NCI-H345 treated with DMSO at 0.1 percent for 48 hours (cell line): Measurements from ENCODE around the gene GRM3.

Experiments
- DNase-seq: peaks from one replicate; lab custom pipeline; 2025; ENCODE audit not compliant: unreplicated experiment; lab: John Stamatoyannopoulos, UW

The GRM3 gene

DNA sequence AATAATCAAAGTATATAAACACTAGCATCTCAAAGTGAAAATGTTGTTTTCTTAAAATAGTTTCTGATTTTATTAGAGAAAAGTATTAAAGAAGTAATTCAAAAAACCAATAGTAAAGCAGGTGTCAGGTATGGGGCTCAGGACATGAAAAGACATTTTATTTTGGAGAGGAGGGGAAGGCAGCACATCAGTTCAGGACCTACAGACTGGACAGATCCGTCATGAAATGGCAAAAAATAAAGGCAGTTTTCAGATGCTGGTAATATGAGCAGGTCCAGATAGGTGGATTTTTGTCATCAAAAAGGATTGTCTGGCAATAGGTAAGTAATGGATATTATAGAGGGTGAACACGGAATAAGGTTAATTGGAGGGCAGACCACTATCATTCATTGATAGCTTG is 49.0 kb downstream of the GRM3 start:
- DNase-seq = no peak

DNA sequence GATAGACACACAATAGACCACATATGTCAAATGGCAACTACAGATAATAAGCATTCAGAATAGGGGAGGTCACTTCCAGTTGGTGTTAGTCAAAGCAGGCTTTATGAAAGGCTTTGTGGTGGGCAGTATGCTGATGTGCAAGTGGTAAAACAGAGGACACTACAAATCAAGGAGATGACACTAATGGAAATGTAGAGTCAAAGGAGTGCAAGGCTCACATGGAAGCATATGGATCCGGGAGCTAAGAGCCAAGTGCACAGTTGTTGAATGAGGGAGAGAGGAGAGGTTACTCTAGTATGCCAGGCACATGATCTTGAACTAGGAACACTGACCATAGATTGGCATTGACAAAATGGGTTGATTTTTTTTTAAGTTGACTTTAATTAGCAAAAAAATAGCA is 62.7 kb downstream of the GRM3 start:
- DNase-seq = no peak

- no peak for DNase-seq
Measured at GRCh38 chr7:86708031-86708680, 64.4 kb downstream of the GRM3 start.

- no peak for DNase-seq
Measured at GRCh38 chr7:86720306-86720705, 76.6 kb downstream of the GRM3 start.

- no peak for DNase-seq
Measured at GRCh38 chr7:86733783-86734182, 90.1 kb downstream of the GRM3 start.

DNA sequence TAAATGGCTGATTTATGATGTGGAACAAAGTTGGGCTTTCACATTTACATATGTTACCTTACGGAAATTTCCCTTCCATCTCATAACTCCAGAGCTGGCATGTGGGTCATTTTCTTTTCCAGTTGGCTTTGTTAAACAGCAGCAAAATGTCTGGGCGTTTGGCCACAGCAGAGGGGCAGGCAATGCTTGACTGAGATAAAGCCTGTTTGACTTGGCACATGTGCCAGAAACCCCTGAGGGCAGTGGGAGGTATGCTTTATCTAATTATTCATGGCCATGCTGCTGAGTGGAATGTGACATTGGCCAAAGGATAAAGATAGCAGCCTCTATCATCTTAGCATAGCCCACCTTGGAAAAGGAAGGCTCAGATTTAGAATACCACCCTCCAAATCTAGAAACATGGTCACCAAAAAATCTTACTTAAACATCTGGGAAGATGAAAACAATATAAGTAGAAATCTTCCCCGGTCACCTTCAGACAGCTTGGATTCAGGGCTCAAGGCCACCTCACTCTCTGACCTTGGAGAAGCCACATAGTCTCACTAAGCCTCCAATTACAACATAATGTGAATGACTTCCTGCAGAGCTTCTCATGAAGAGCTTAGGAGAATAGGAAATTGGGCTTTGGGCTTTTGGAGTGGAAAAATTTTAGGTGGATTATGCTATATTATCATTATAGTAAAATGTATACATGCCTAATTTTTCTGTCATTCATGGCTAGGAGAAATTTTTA is 101.5 kb downstream of the GRM3 start:
- DNase-seq = no peak

GRCh38 chr7:86747698-86748097 is 104.0 kb downstream of the GRM3 start:
- no peak for DNase-seq

- no peak for DNase-seq
Measured at GRCh38 chr7:86748201-86748600, 104.5 kb downstream of the GRM3 start.

DNA sequence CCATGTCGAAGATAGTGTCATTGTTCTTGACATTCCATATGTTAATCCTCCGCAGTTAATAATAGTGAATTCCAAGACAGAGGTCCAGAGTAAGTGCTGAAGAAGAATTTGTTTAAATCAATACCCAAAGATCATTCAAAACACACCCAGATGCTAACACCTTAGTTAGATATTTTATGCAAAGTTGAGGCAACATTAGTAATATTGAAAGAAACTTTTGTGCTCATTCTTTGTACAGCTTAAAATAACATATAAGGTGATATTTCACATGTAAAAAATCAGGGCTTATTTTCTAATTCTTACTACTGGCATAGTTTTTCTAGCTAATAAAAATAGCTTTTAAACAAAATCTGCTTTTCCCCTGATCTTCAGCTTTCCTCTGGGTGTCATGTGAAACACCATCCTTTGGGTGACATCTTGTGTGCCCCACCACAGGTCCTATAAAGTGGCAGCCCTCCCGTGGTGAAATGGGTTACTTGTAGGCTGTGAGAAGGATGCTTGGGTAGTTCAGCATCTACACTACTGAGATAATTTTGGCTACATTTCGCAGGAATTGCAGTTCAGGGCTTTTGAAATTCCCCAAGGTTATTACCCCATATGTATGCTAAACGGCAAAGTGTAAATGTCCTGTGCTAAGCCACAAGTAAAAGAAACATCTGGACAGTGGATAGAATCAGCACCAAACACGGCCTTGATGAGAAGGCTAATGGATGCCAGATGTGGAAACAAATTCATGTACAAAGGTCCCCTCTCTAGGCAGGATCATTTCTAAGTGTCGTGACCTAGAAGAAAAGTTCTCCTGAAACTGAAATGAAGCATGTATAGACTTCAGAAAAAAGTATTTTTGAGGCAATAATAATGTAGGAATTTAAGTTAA is 105.4 kb downstream of the GRM3 start:
- no peak for DNase-seq

GRCh38 chr7:86749741-86750665 is 106.3 kb downstream of the GRM3 start:
- DNase-seq = no peak

GRCh38 chr7:86760236-86760635 is 116.5 kb downstream of the GRM3 start:
- no peak for DNase-seq

DNA sequence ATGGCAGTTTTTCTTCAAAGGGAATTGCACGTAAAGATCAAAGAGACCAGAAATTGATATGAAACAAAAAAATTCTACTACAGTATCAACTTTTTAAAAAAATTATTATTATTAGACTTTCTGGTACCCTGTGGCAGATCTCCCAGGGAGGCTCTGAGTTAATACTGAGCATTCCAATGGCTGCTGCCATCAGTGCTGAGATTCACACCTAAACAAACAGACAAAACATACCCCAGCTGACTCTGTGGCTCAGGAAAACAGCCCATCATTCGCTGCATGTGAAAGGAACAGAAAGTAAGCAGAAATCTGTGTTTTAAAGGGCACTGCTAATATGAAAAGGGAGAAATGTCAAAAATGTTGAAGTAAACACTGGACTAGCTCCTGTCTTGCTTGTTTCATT is 118.4 kb downstream of the GRM3 start:
- no peak for DNase-seq

GRCh38 chr7:86765931-86766330 is 122.2 kb downstream of the GRM3 start:
- DNase-seq = no peak

GRCh38 chr7:86768394-86768793 is 124.7 kb downstream of the GRM3 start:
- DNase-seq = no peak

- DNase-seq = no peak
Measured at GRCh38 chr7:86768967-86769760, 125.5 kb downstream of the GRM3 start.

DNA sequence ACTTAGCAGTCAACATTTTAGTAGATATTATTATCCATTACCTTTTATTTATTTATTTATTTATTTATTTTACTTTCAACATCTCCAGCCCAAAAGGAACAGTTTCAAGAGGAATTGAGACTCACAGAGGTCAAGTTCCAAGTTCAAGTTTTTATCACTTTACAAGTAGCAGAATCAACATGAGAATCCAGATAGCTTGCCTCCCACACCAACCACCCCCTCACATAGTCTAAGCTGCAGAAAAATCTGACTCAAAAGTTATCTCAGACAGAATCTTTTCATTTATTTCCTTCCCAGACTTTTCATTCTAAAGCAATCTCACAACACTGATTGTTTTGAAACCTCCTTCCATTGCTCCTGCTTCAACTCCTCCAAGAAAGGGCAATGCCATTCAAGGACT is 129.6 kb downstream of the GRM3 start:
- no peak for DNase-seq

GRCh38 chr7:86775203-86775602 is 131.5 kb downstream of the GRM3 start:
- no peak for DNase-seq

DNA sequence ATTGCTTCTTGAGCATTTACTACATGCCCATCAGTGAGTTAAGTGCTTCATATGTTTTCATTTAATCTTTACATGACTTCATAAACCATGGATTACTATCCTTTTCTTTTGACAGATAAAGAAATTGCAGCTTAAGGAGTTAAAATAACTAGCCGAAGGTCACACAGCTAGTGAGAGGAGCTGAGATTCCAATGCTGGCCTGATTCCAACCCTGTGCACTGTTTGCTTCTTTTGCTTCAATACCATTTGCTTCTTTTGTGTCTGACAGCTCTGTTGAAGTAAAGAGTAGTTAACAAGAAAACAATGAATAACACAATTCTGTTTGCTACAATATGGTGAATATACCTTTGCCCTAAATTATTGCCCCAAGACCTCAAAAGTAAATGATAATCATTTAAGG is 132.4 kb downstream of the GRM3 start:
- no peak for DNase-seq

DNA sequence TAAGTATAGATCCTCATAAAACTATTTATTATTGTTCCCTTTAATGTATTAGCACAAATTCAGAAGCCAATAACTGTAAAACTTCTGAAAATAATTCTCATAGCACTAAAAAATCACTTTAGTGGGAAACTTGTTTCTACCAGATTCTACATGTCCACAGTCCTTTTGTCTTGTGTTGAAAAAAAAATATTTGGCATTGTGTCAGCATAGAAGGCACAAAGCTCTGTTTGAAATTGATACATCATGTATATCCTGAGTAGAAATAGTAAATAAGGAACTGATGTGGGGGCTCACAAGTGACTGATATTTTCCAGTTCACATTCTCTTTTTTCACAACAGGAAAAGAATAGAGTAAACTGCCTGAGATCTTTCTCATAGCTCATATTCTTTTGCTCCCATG is 134.6 kb downstream of the GRM3 start:
- no peak for DNase-seq

DNA sequence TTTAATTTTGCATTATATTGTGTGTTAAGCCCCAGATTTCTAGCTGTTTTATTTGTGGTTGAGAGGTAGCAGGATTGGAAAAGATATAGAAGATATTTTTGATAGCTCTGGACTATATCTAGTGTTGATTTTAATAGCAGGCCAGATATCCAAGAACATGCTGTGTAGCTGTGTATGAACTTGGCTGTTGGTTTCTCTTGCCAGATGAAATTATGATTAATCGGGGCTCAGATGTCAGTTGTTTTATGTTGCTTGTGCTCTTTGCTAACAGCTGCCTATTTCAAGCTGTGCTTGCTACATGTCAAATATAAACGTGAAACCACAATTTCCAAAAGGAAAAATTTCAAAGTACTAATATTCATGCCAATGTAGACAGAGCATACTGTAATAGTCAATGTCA is 141.1 kb downstream of the GRM3 start:
- DNase-seq = no peak
